HG03039 (cell line): ENCODE measurements around the gene PBX1.
"Not testable (repeated sequence)": the region's sequence is repeated elsewhere in the genome, so short reads cannot be mapped to it uniquely, and the experiment has no call there.

ENCODE experiments used
- ATAC-seq: cut with Tn5 transposase; IDR thresholded peaks from one replicate; pipeline ENCODE4 v1.9.1; 2021; ENCODE audit warnings: mild to moderate bottlenecking, moderate library complexity; ENCODE audit not compliant: unreplicated experiment

PBX1 gene

GRCh38 chr1:164638492-164639202 is 79.7 kb downstream of the PBX1 start:
- no peak for ATAC-seq

GRCh38 chr1:164640686-164641352 is 81.8 kb downstream of the PBX1 start:
- no peak for ATAC-seq

GRCh38 chr1:164641353-164641730 is 82.4 kb downstream of the PBX1 start:
- ATAC-seq: no peak

GRCh38 chr1:164643018-164643417 is 84.0 kb downstream of the PBX1 start:
- no peak for ATAC-seq

- no peak for ATAC-seq
Observed at GRCh38 chr1:164644268-164644667, 85.3 kb downstream of the PBX1 start.

- ATAC-seq: no peak
Observed at GRCh38 chr1:164644774-164645644, 86.0 kb downstream of the PBX1 start.

GRCh38 chr1:164645921-164646320 is 86.9 kb downstream of the PBX1 start:
- ATAC-seq: no peak

GRCh38 chr1:164647211-164647610 is 88.2 kb downstream of the PBX1 start:
- ATAC-seq: no peak

GRCh38 chr1:164648636-164649035 is 89.7 kb downstream of the PBX1 start:
- ATAC-seq: no peak

- ATAC-seq: no peak
Observed at GRCh38 chr1:164649146-164649545, 90.2 kb downstream of the PBX1 start.

GRCh38 chr1:164650531-164650930 is 91.5 kb downstream of the PBX1 start:
- ATAC-seq: no peak

- ATAC-seq: no peak
Observed at GRCh38 chr1:164651351-164651951, 92.5 kb downstream of the PBX1 start.

GRCh38 chr1:164652969-164653368 is 94.0 kb downstream of the PBX1 start:
- ATAC-seq: not testable (repeated sequence)

GRCh38 chr1:164653705-164654104 is 94.7 kb downstream of the PBX1 start:
- no peak for ATAC-seq

GRCh38 chr1:164654200-164654599 is 95.2 kb downstream of the PBX1 start:
- ATAC-seq: no peak

- ATAC-seq: no peak
Observed at GRCh38 chr1:164658864-164659263, 99.9 kb downstream of the PBX1 start.

GRCh38 chr1:164659621-164660411 is 100.8 kb downstream of the PBX1 start:
- ATAC-seq: no peak

- peak; percentile 54 for ATAC-seq
Observed at GRCh38 chr1:164660412-164660772, 101.4 kb downstream of the PBX1 start.

GRCh38 chr1:164660775-164661174 is 101.8 kb downstream of the PBX1 start:
- ATAC-seq: no peak

- ATAC-seq: no peak
Observed at GRCh38 chr1:164662462-164662861, 103.5 kb downstream of the PBX1 start.

GRCh38 chr1:164662955-164663354 is 104.0 kb downstream of the PBX1 start:
- ATAC-seq: no peak
